K562 (cell line): ENCODE data around the gene UBE2J2. TPM values are rescaled to one million over a fixed set of nuclear protein-coding genes. Genes with fewer than 3 reads are reported as not detected.
A peak's percentile ranks its signal among the peaks of the same experiment; 100 is the strongest.

Experiments used
- ATAC-seq: fragments of 200-7000 bp; cut with Tn5 transposase; 3 replicates; pipeline ENCODE4 v1.9.1; 2020; ENCODE audit warnings: moderate library complexity
- BruUV-seq: library from RNA; stranded (reverse); fragments of 400-500 nt; replicated peaks from 2 replicates; lab custom pipeline; 2021; lab: Mats Ljungman, UMichigan
- CTCF ChIA-PET: fragments of 300-600 bp; formaldehyde crosslinking; extraction: SDS; loops from one replicate; lab custom pipeline; 2021; ENCODE audit warnings: low intra/inter-chr PET ratio; lab: Yijun Ruan, JAX
- POLR2A ChIA-PET: fragments of 300-600, 350-650 bp; sonication (Branson Sonifier 250); formaldehyde crosslinking; extraction: SDS; loops from one replicate; lab custom pipeline; 2021; ENCODE audit warnings: antibody characterized with exemption, inconsistent platforms; lab: Yijun Ruan, JAX
- DNase-seq, 4 experiments: peaks; one replicate each; pipeline versions ENCODE4 v3.0.0 to v3.0.0-alpha.2; 2011 to 2018; ENCODE audit warnings: low spot score in 3 of 4, mixed read lengths in 3 of 4; ENCODE audit errors: extremely low read depth in 1 of 4
- FAIRE-seq: peaks from 2 replicates; lab custom pipeline; 2011; peaks lifted over from hg19 to GRCh38; lab: Jason Lieb, UNC
- H2AFZ ChIP-seq: 2 replicates; pipeline ENCODE4 v1.6.0; 2011; ENCODE audit warnings: low read depth, low read length, control low read depth, inconsistent platforms
- H3K27ac ChIP-seq: fragments of 200-600 bp; 3 replicates; pipeline ENCODE4 v1.8.0; 2011; ENCODE audit warnings: low read depth, mild to moderate bottlenecking, control low read depth, inconsistent platforms, low read length, moderate library complexity, mixed read lengths; ENCODE audit errors: extremely low read depth
- H3K27me3 ChIP-seq, 2 experiments: fragments of 300-600 bp in 1 of 2; 2 replicates in 1 of 2; 3 replicates in 1 of 2; pipeline versions ENCODE4 v1.6.0 to v1.8.0; 2011; ENCODE audit warnings: inconsistent platforms in 2 of 2, low read length in 2 of 2, mild to moderate bottlenecking in 1 of 2, mixed read lengths in 1 of 2, moderate library complexity in 1 of 2; ENCODE audit not compliant: control insufficient read depth in 2 of 2, insufficient read depth in 2 of 2
- H3K36me3 ChIP-seq: fragments of 300-600 bp; 3 replicates; pipeline ENCODE4 v1.8.0; 2011; ENCODE audit warnings: mild to moderate bottlenecking, low read length, inconsistent platforms; ENCODE audit not compliant: control insufficient read depth, insufficient read depth
- H3K4me1 ChIP-seq, 2 experiments: fragments of 200-600 bp in 1 of 2; replicated peaks in 1 of 2; 2 replicates in 1 of 2; 3 replicates in 1 of 2; pipeline versions ENCODE4 v1.5.1 to v1.8.0; 2011; ENCODE audit warnings: inconsistent platforms in 2 of 2, low read length in 2 of 2, mild to moderate bottlenecking in 1 of 2, mixed read lengths in 1 of 2, moderate library complexity in 1 of 2; ENCODE audit not compliant: control insufficient read depth in 2 of 2, insufficient read depth in 2 of 2
- H3K4me2 ChIP-seq: 2 replicates; pipeline ENCODE4 v1.6.1; 2011; ENCODE audit warnings: low read length, control low read depth, inconsistent platforms, mixed read lengths; ENCODE audit not compliant: insufficient read depth
- H3K4me3 ChIP-seq: fragments of 200-600 bp; sonication (generic), shearing (Covaris generic); 2 replicates; pipeline ENCODE4 v1.5.1; 2016; ENCODE audit warnings: control low read depth, inconsistent platforms
- H3K79me2 ChIP-seq: fragments of 200-600 bp; 3 replicates; pipeline ENCODE4 v1.8.0; 2011; ENCODE audit warnings: low read length, inconsistent platforms; ENCODE audit not compliant: control insufficient read depth, insufficient read depth
- H3K9ac ChIP-seq, 2 experiments: 2 replicates each; pipeline versions ENCODE4 v1.6.0 to v1.6.1; 2011; ENCODE audit warnings: low read depth in 2 of 2, low read length in 2 of 2, control low read depth in 1 of 2, inconsistent platforms in 1 of 2, mild to moderate bottlenecking in 1 of 2, mixed read lengths in 1 of 2; ENCODE audit not compliant: insufficient read depth in 1 of 2
- H3K9me1 ChIP-seq: one replicate; pipeline ENCODE4 v1.6.0; 2011; ENCODE audit warnings: inconsistent platforms, mild to moderate bottlenecking, low read length, moderate library complexity; ENCODE audit not compliant: control insufficient read depth, insufficient read depth
- H3K9me3 ChIP-seq: replicated peaks from 2 replicates; pipeline ENCODE4 v1.5.1; 2011; ENCODE audit warnings: low read depth, low read length, inconsistent platforms; ENCODE audit not compliant: control insufficient read depth, insufficient read depth
- H4K20me1 ChIP-seq: replicated peaks from 2 replicates; pipeline ENCODE4 v1.6.1; 2011; ENCODE audit warnings: low read length, inconsistent platforms, mixed read lengths; ENCODE audit not compliant: control insufficient read depth, insufficient read depth
- HNRNPL ChIP-seq: fragments of 200-400 bp; formaldehyde crosslinking; IDR thresholded peaks from 2 replicates; pipeline ENCODE4 v1.6.1; 2017; ENCODE audit warnings: low read depth, mild to moderate bottlenecking, low read length
- JUN ChIP-seq, 2 experiments: sonication (generic) in 1 of 2; formaldehyde crosslinking in 1 of 2; IDR thresholded peaks; 2 replicates each; pipeline versions ENCODE4 v1.6.1 to v1.8.0; 2012 to 2022; ENCODE audit warnings: borderline replicate concordance in 2 of 2, mild to moderate bottlenecking in 2 of 2, improper control_type of control experiment in 1 of 2, low read depth in 1 of 2, low read length in 1 of 2, missing genetic modification reagents in 1 of 2
- NFIC ChIP-seq: fragments of 450-650 bp; IDR thresholded peaks from 2 replicates; pipeline ENCODE4 v1.6.1; 2017; ENCODE audit warnings: mild to moderate bottlenecking, inconsistent platforms
- PHF21A ChIP-seq: fragments of 450-650 bp; IDR thresholded peaks from 2 replicates; pipeline ENCODE4 v1.6.1; 2017; ENCODE audit warnings: low read depth, borderline replicate concordance
- UBTF ChIP-seq, 2 experiments: IDR thresholded peaks; 2 replicates each; pipeline ENCODE4 v1.6.1; 2012; ENCODE audit warnings: improper control_type of control experiment in 2 of 2, low read depth in 2 of 2, low read length in 2 of 2, borderline replicate concordance in 1 of 2
- ZBTB12 ChIP-seq: fragments of 250-450 bp; sonication (Bioruptor Pico); IDR thresholded peaks from 2 replicates; pipeline ENCODE4 v1.4.0; 2020
- ZBTB7A ChIP-seq: IDR thresholded peaks from 2 replicates; pipeline ENCODE4 v1.6.1; 2011; ENCODE audit warnings: low read depth, mild to moderate bottlenecking, low read length, moderate library complexity, borderline replicate concordance; ENCODE audit not compliant: control insufficient read depth
- ZEB2 ChIP-seq: fragments of 450-650 bp; IDR thresholded peaks from 2 replicates; pipeline ENCODE4 v1.6.1; 2016
- WGBS: fragments of 100-300 bp; shearing (Covaris generic); methylation state at CpG from one replicate; pipeline ENCODE4 v1.1.6; 2016; ENCODE audit warnings: low coverage, mixed read lengths; ENCODE audit not compliant: insufficient coverage; ENCODE audit errors: missing lambda C conversion rate; 5-methylcytosine and 5-hydroxymethylcytosine counted together
- in situ Hi-C: fragments of 300-500 bp; cut with MboI; formaldehyde crosslinking; loops from 4 replicates; pipeline ENCODE4 v1.15.0; 2018; ENCODE audit warnings: inconsistent platforms, mixed read lengths
- intact Hi-C: fragments of 100-400 bp; cut with micrococcal nuclease; formaldehyde crosslinking; loops from 2 replicates; pipeline ENCODE4 v1.14.2; 2022
- polyA plus RNA-seq, 8 experiments: library from polyadenylated mRNA; depleted of rRNA in 4 of 8; stranded (reverse) in 5 of 8; unstranded in 3 of 8; fragments of >200 nt; fragmentation: Nextera tagmentation in 2 of 8; fragmentation: Illumina TruSeq in 1 of 8; extraction: Ambion mirVana in 2 of 8; extraction: Trizol in 1 of 8; gene quantifications; 2 replicates each; pipeline versions ENCODE4 v1.2.1 to v1.2.3, GENCODE V29; 2011 to 2014; ENCODE audit warnings: inconsistent platforms in 1 of 8, missing spikeins in 1 of 8
- total RNA-seq, 7 experiments: library from RNA; depleted of rRNA in 6 of 7; stranded (reverse); fragments of >200 nt in 6 of 7; fragmentation: Illumina TruSeq in 2 of 7; extraction: Trizol in 2 of 7; gene quantifications; 2 replicates each; pipeline versions ENCODE4 v1.2.1 to v1.2.3, GENCODE V29; 2011 to 2021; ENCODE audit warnings: low replicate concordance in 1 of 7
- TF ChIP-seq, protein P1 (sequence below): sonication (generic); formaldehyde crosslinking; IDR thresholded peaks from 2 replicates; pipeline ENCODE4 v1.8.0; 2022; ENCODE audit warnings: mild to moderate bottlenecking, missing genetic modification reagents, borderline replicate concordance
- TF ChIP-seq, protein P2 (sequence below), 3 experiments: fragments of 200-800 bp in 1 of 3; sonication (Bioruptor generic) in 1 of 3; sonication (generic) in 1 of 3; formaldehyde crosslinking in 1 of 3; IDR thresholded peaks; 2 replicates each; pipeline versions ENCODE4 v1.6.1 to v1.8.0; 2016 to 2022; ENCODE audit warnings: mild to moderate bottlenecking in 2 of 3, missing compliant biosample characterization in 2 of 3, missing genetic modification characterization in 2 of 3, missing genetic modification reagents in 1 of 3

The UBE2J2 gene
- total and polyA plus RNA-seq, 9 of the 15 experiments (the other 6 are each of a cell fraction or from before 2014, with no cell fraction given) = 0.93 to 112 (median 75.5) TPM

GRCh38 chr1:1287288-1288110, 13.8 kb upstream of the UBE2J2 start:
- DNase-seq (no peak), ATAC-seq (no peak), FAIRE-seq (no peak)
- Histone ChIP-seq H3K36me3 (no peaks in the 10 kb centered on the region), H3K4me1 (peaks cover 0 to 72% of the 10 kb centered on the region in 2 experiments; a peak in 3 of 5 replicates), H3K9me1 (peaks cover 3% of the 10 kb centered on the region), H4K20me1 (peaks cover 19% of the 10 kb centered on the region; the same call in 1 of the 2 replicates), H3K4me3 (no peak overlapping the region), H3K9me3 (no peaks in the 10 kb centered on the region), H3K4me2 (no peak overlapping the region), H3K27ac (no peak overlapping the region), H3K27me3 (peaks cover 2 to 33% of the 10 kb centered on the region in 2 experiments; a peak in 3 of 5 replicates), H2AFZ (no peak overlapping the region), H3K79me2 (no peaks in the 10 kb centered on the region), H3K9ac (peak overlapping the region in 1 of 2 experiments; percentile 68; a peak in 2 of 4 replicates)
- POLR2A ChIA-PET = interaction anchor here (0.5 to 2.3 kb wide), 6 partner anchors 11 to 271 kb away, joined by 3 to 6 read pairs (median 4); no protein-coding TSS in a partner anchor
- WGBS = 32% methylated on average over 33 of the region's 46 CpGs
- CTCF ChIA-PET = no interaction called here
- no TSS peak for BruUV-seq
- TF ChIP-seq, protein P1, sequence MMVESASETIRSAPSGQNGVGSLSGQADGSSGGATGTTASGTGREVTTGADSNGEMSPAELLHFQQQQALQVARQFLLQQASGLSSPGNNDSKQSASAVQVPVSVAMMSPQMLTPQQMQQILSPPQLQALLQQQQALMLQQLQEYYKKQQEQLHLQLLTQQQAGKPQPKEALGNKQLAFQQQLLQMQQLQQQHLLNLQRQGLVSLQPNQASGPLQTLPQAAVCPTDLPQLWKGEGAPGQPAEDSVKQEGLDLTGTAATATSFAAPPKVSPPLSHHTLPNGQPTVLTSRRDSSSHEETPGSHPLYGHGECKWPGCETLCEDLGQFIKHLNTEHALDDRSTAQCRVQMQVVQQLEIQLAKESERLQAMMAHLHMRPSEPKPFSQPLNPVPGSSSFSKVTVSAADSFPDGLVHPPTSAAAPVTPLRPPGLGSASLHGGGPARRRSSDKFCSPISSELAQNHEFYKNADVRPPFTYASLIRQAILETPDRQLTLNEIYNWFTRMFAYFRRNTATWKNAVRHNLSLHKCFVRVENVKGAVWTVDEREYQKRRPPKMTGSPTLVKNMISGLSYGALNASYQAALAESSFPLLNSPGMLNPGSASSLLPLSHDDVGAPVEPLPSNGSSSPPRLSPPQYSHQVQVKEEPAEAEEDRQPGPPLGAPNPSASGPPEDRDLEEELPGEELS (CRISPR knock-in tag) = no peak
- TF ChIP-seq PHF21A = no peak
- TF ChIP-seq JUN (IDR thresholded peaks at IDR 0.05; ENCODE audit: borderline replicate concordance, low read depth, low read length) = no peak
- peak; percentile 20; the same call in 1 of the 2 replicates for TF ChIP-seq JUN (CRISPR knock-in tag; IDR thresholded peaks at IDR 0.05; ENCODE audit: borderline replicate concordance)
- TF ChIP-seq ZBTB12 (CRISPR knock-in tag) = no peak
- TF ChIP-seq, protein P2, sequence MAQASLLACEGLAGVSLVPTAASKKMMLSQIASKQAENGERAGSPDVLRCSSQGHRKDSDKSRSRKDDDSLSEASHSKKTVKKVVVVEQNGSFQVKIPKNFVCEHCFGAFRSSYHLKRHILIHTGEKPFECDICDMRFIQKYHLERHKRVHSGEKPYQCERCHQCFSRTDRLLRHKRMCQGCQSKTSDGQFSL (CRISPR knock-in tag; IDR thresholded peaks at IDR 0.05) = peak; percentile 27; the same call in 1 of the 2 replicates
- TF ChIP-seq, protein P2 (tag; IDR thresholded peaks at IDR 0.05) = no peak
- no peak for TF ChIP-seq NFIC
- TF ChIP-seq ZBTB7A = peak; percentile 13; the same call in 1 of the 2 replicates
- peak in 1 of 2 experiments; percentile 33; a peak in 1 of 4 replicates for TF ChIP-seq UBTF (IDR thresholded peaks at IDR 0.05; ENCODE audit: borderline replicate concordance in 1 of 2, low read depth in 2 of 2, low read length in 2 of 2)
- no peak for TF ChIP-seq ZEB2
- peak; percentile 48; the same call in 1 of the 2 replicates for TF ChIP-seq HNRNPL
- intact Hi-C loops (no loop called here), in situ Hi-C loops (no loop called here)
